Ovary (tissue), 9 donors: ENCODE results near the gene ONECUT3. TPM values are rescaled to one million over a fixed set of nuclear protein-coding genes. Genes with fewer than 3 reads are reported as not detected.

Experiments
- DNase-seq, 5 donors: peaks; one replicate each; pipeline ENCODE4 v3.0.0-alpha.2; 2019 to 2020
- H3K27ac ChIP-seq, 2 donors: fragments of 200-600 bp; one replicate each; pipeline versions ENCODE4 v1.5.1 to v1.8.0; 2019 to 2022
- H3K27me3 ChIP-seq: fragments of 200-600 bp; one replicate; pipeline ENCODE4 v1.8.0; 2022
- H3K36me3 ChIP-seq: fragments of 200-600 bp; sonication (generic); one replicate; pipeline ENCODE4 v1.5.1; 2019
- H3K4me1 ChIP-seq: one replicate; pipeline ENCODE4 v1.8.1; 2013; ENCODE audit warnings: mild to moderate bottlenecking, moderate library complexity; ENCODE audit not compliant: insufficient read depth
- H3K4me3 ChIP-seq: fragments of 200-600 bp; sonication (generic); one replicate; pipeline ENCODE4 v1.5.1; 2017
- H3K9me3 ChIP-seq, 2 donors: fragments of 200-600 bp in 1 of 2; sonication (generic) in 1 of 2; one replicate each; pipeline versions ENCODE4 v1.5.1 to v1.8.1; 2013 to 2019; ENCODE audit warnings: mild to moderate bottlenecking in 1 of 2, moderate library complexity in 1 of 2
- CTCF ChIP-seq, 3 donors: fragments of 450-650 bp in 2 of 3; fragments of 200-600 bp in 1 of 3; IDR thresholded peaks; one replicate each; pipeline versions ENCODE4 v1.5.1 to v1.8.0; 2016 to 2022; ENCODE audit warnings: antibody characterized with exemption in 3 of 3, mild to moderate bottlenecking in 1 of 3
- EP300 ChIP-seq: sonication (generic); formaldehyde crosslinking; IDR thresholded peaks from one replicate; pipeline ENCODE4 v1.6.1; 2017; ENCODE audit warnings: antibody characterized with exemption
- POLR2A ChIP-seq: fragments of 450-650 bp; IDR thresholded peaks from one replicate; pipeline ENCODE4 v1.6.1; 2017; ENCODE audit warnings: antibody characterized with exemption, mild to moderate bottlenecking, moderate library complexity
- WGBS, 3 donors: extraction: QIAGEN DNeasy Blood & Tissue Kit in 1 of 3; methylation state at CpG; one replicate each; pipeline versions ENCODE4 v1.1.5 to v1.1.7; 2013 to 2017; 5-methylcytosine and 5-hydroxymethylcytosine counted together
- intact Hi-C, 4 donors: fragments of 100-400 bp; cut with DNase I; formaldehyde crosslinking; loops; one replicate each; pipeline versions ENCODE4 v1.11.0 to v1.15.1; 2022 to 2023
- polyA plus RNA-seq, 2 donors: library from polyadenylated mRNA; stranded (reverse); fragments of 200-250 nt in 1 of 2; fragments of 350-450 nt in 1 of 2; fragmentation: Illumina TruSeq in 1 of 2; extraction: RNeasy Lipid Tissue Mini Kit (QIAGEN cat#74804) in 1 of 2; gene quantifications; one replicate each; pipeline ENCODE4 v1.2.3, GENCODE V29; 2013 to 2014
- total RNA-seq, 7 donors: library from RNA; depleted of rRNA in 2 of 7; stranded (reverse); fragments of >200 nt in 2 of 7; fragmentation: NEBNext Ultra II Directional in 3 of 7; extraction: Animal tissue kit (Norgen Biotek cat#: 25700) in 3 of 7; gene quantifications; one replicate each; pipeline versions ENCODE4 v1.1.0 to v1.2.4, GENCODE V29; 2016 to 2023
- donor health status: DM: no; HTN: no; CAD: no; lungs with moderate emphysema.
- donor health status: DM: no; HTN: no; CAD: no.
- donor health status: Bipolar disorder and iron deficiency.
- donor health status: DM: yes; HTN: yes; CAD: no.
- donor health status: DM: no; HTN: no; CAD: no.
- donor health status: DM: yes; HTN: yes; CAD: no.

The ONECUT3 gene
- total and polyA plus RNA-seq, 9 donors, result 0.05 TPM; not detected in 8

GRCh38 chr19:1764729-1765128 lies 11.4 kb downstream of the ONECUT3 start:
- Histone ChIP-seq H3K27me3 (peaks cover 12% of the 10 kb centered on the region), H3K9me3 (no peaks in the 10 kb centered on the region), H3K27ac (no peak overlapping the region), H3K4me3 (no peak overlapping the region), H3K36me3 (no peaks in the 10 kb centered on the region), H3K4me1 (no peaks in the 10 kb centered on the region)
- 10 to 20% (median 13%) methylated on average over 13 to 15 of the region's 15 CpGs for WGBS, 3 donors
- TF ChIP-seq POLR2A (no peak), EP300 (no peak), CTCF (IDR thresholded peaks at IDR 0.05) (no peak)
- DNase-seq, result no peak
- intact Hi-C loops, result loop anchor here in 3 of 4 donors (5.0 to 10.0 kb wide), 3 partner anchors 92 to 222 kb away; no protein-coding TSS in a partner anchor

- DNase-seq, result no peak
- TF ChIP-seq POLR2A (no peak), EP300 (no peak), CTCF (IDR thresholded peaks at IDR 0.05) (no peak)
- no peaks in the 10 kb centered on the region for H3K4me1 ChIP-seq
- peaks cover 12% of the 10 kb centered on the region for H3K27me3 ChIP-seq
- WGBS, 3 donors, result 5 to 7% (median 6%) methylated on average over 31 to 33 of the region's 33 CpGs
- H3K9me3 ChIP-seq, result no peaks in the 10 kb centered on the region
- intact Hi-C loops, result loop anchor here in 3 of 4 donors (5.0 to 10.0 kb wide), 3 partner anchors 93 to 223 kb away; no protein-coding TSS in a partner anchor
- no peaks in the 10 kb centered on the region for H3K36me3 ChIP-seq
- no peak overlapping the region for H3K4me3 ChIP-seq
- H3K27ac ChIP-seq, result no peak overlapping the region
Measured at GRCh38 chr19:1765232-1765903, 12.1 kb downstream of the ONECUT3 start.

- intact Hi-C loops, result loop anchor here in 3 of 4 donors (5.0 to 10.0 kb wide), 3 partner anchors 94 to 224 kb away; no protein-coding TSS in a partner anchor
- WGBS, 3 donors, result 3 to 6% (median 4%) methylated on average over 20 to 38 of the region's 38 CpGs
- H3K4me3 ChIP-seq, result no peak overlapping the region
- H3K9me3 ChIP-seq, result peaks cover 0 to 8% of the 10 kb centered on the region in 2 donors
- TF ChIP-seq CTCF (IDR thresholded peaks at IDR 0.05) (no peak), POLR2A (no peak), EP300 (no peak)
- H3K36me3 ChIP-seq, result no peaks in the 10 kb centered on the region
- H3K27me3 ChIP-seq, result peaks cover 12% of the 10 kb centered on the region
- no peaks in the 10 kb centered on the region for H3K4me1 ChIP-seq
- DNase-seq, result no peak
- no peak overlapping the region for H3K27ac ChIP-seq
Measured at GRCh38 chr19:1765904-1766799, 12.8 kb downstream of the ONECUT3 start.

- intact Hi-C loops, result loop anchor here in 3 of 4 donors (5.0 to 10.0 kb wide), 3 partner anchors 95 to 225 kb away; no protein-coding TSS in a partner anchor
- no peaks in the 10 kb centered on the region for H3K4me1 ChIP-seq
- no peak overlapping the region for H3K4me3 ChIP-seq
- no peaks in the 10 kb centered on the region for H3K36me3 ChIP-seq
- peaks cover 8% of the 10 kb centered on the region for H3K27me3 ChIP-seq
- peaks cover 0 to 15% of the 10 kb centered on the region in 2 donors for H3K9me3 ChIP-seq
- TF ChIP-seq POLR2A (no peak), CTCF (IDR thresholded peaks at IDR 0.05) (no peak), EP300 (no peak)
- H3K27ac ChIP-seq, result no peak overlapping the region
- 13 to 19% (median 16%) methylated on average over 10 of the region's 10 CpGs for WGBS, 3 donors
- no peak for DNase-seq
Measured at GRCh38 chr19:1766800-1767352, 13.6 kb downstream of the ONECUT3 start.
